KMS-11 (cell line): Measurements from ENCODE around the gene LST1.

Source experiments
- H2AFZ ChIP-seq: fragments of 200-600 bp; sonication (generic); 2 replicates; pipeline ENCODE4 v1.6.1; 2016; ENCODE audit warnings: antibody characterized with exemption, mixed run types, low read depth
- H3K27ac ChIP-seq: fragments of 200-600 bp; sonication (generic); 2 replicates; pipeline ENCODE4 v1.6.1; 2016; ENCODE audit warnings: mild to moderate bottlenecking, mixed run types
- H3K27me3 ChIP-seq: fragments of 200-600 bp; sonication (generic); 2 replicates; pipeline ENCODE4 v1.6.1; 2017; ENCODE audit warnings: mild to moderate bottlenecking, low read depth, mixed run types, moderate library complexity; ENCODE audit not compliant: insufficient read depth
- H3K36me3 ChIP-seq: fragments of 200-600 bp; sonication (generic); 2 replicates; pipeline ENCODE4 v1.6.1; 2017; ENCODE audit warnings: mild to moderate bottlenecking, mixed run types; ENCODE audit not compliant: insufficient read depth
- H3K4me1 ChIP-seq: fragments of 200-600 bp; sonication (generic); 2 replicates; pipeline ENCODE4 v1.6.1; 2016; ENCODE audit warnings: mild to moderate bottlenecking, low read depth, mixed run types; ENCODE audit not compliant: poor library complexity, severe bottlenecking
- H3K4me2 ChIP-seq: fragments of 200-600 bp; sonication (generic); 2 replicates; pipeline ENCODE4 v1.7.0; 2016; ENCODE audit warnings: mild to moderate bottlenecking, mixed run types
- H3K4me3 ChIP-seq: fragments of 200-600 bp; sonication (generic); IDR thresholded peaks from 2 replicates; pipeline ENCODE4 v1.6.1; 2017; ENCODE audit warnings: low read depth, low read length, mixed read lengths; ENCODE audit not compliant: insufficient read depth
- H3K79me2 ChIP-seq: fragments of 200-600 bp; sonication (generic); 2 replicates; pipeline ENCODE4 v1.6.1; 2016; ENCODE audit warnings: low read depth, mixed run types; ENCODE audit not compliant: insufficient read depth
- H3K9ac ChIP-seq: fragments of 200-600 bp; sonication (generic); 2 replicates; pipeline ENCODE4 v1.6.1; 2016; ENCODE audit warnings: mild to moderate bottlenecking, mixed run types
- H4K20me1 ChIP-seq: fragments of 200-600 bp; sonication (generic); 2 replicates; pipeline ENCODE4 v1.6.1; 2016; ENCODE audit warnings: mild to moderate bottlenecking, mixed run types; ENCODE audit not compliant: insufficient read depth
- CTCF ChIP-seq: fragments of 200-600 bp; sonication (generic); conservative IDR thresholded peaks from 2 replicates; pipeline ENCODE4 v1.6.1; 2017; ENCODE audit warnings: low read depth, mild to moderate bottlenecking, antibody characterized with exemption, low read length, moderate library complexity, mixed read lengths

LST1 gene

DNA sequence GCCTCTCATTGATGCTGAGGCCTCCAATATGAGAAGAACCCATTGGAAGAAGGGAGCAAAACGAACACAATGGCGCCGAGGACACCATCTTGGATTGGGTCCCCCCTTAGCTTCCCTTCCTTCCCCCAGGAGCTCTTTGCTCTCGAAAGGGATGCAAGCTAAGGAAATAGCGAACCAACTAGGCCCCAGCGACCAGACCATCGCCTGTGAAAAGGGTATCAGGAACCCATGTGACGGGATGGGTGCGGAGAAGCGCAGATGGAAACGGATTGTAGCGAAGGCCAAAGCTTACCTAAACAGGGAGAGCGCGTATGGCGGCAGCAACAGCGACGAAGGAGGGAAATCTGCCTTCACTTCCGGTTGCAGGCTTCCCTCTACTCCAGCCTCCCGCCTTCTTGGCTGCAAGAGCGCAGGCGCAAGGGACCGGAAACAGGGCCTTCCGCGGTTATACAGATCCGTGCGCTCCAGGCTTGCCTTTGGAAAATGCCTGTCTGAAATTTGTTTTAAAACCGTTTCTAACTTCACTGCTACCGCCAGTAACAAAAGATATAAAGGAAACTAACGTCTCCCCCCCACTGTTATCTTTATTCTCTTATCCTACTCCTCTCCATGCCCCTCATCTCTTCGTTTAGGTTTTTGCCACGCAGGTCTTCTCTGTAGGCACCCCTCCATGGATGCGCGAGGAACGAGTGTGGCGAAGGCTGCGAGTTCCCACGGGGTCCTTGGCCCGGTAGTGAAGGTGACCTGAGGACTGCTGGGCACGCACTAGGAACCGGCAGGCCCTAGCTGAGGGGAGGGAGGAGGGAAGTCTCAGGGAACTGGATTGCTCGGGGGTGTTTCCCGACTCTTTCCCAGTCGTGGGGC lies 44.2 kb upstream of the LST1 start, which contains the start of gene DDX39B:
Gene DDX39B (minus strand): TSS at position 346 of the 864 bp plus-strand sequence. CDS start 1,471 bp downstream, outside the sequence.
- Histone ChIP-seq H3K9ac (peak within 1 kb of the TSS; percentile 95), H2AFZ (peak within 1 kb of the TSS; percentile 80), H3K27ac (peak within 1 kb of the TSS; percentile 94), H3K4me2 (peak within 1 kb of the TSS; percentile 99), H3K36me3 (peaks cover 17% of the 10 kb centered on the region; the same call in 1 of the 2 replicates), H3K27me3 (no peaks in the 10 kb centered on the region), H3K4me3 (no peak within 1 kb of the TSS), H3K79me2 (peaks cover 59% of the 10 kb centered on the region), H3K4me1 (peaks cover 35% of the 10 kb centered on the region), H4K20me1 (peaks cover 24% of the 10 kb centered on the region)
- no peak for TF ChIP-seq CTCF

DNA sequence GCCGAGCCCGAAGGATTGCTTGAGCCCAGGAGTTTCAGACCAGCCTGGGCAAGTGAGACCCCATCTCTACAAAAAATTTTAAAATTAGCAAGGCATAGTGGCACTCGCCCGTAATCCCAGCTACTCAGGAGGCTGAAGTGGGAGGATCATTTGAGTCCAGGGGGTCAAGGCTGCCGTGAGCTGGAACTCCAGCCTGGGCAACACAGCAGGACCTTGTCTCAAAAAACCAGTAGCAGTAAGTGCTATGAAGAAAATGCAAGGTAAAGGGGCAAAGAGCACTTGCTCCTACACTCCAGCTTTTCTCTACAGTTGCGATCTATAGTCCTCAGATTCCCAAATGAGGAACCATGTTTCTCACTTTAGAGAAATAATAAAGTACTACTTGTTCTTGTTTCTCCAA lies 42.4 kb upstream of the LST1 start:
- Histone ChIP-seq H3K79me2 (peaks cover 50% of the 10 kb centered on the region), H3K36me3 (peaks cover 4% of the 10 kb centered on the region; the same call in 1 of the 2 replicates), H3K4me2 (no peak overlapping the region), H4K20me1 (peaks cover 13% of the 10 kb centered on the region), H3K27me3 (no peaks in the 10 kb centered on the region), H2AFZ (no peak overlapping the region), H3K4me3 (no peak overlapping the region), H3K9ac (no peak overlapping the region), H3K27ac (no peak overlapping the region), H3K4me1 (peaks cover 32% of the 10 kb centered on the region)
- no peak for TF ChIP-seq CTCF

- Histone ChIP-seq H3K79me2 (peaks cover 40% of the 10 kb centered on the region), H3K4me2 (no peak overlapping the region)
- TF ChIP-seq CTCF: no peak
Measured at GRCh38 chr6:31544676-31545075, 41.4 kb upstream of the LST1 start.

DNA sequence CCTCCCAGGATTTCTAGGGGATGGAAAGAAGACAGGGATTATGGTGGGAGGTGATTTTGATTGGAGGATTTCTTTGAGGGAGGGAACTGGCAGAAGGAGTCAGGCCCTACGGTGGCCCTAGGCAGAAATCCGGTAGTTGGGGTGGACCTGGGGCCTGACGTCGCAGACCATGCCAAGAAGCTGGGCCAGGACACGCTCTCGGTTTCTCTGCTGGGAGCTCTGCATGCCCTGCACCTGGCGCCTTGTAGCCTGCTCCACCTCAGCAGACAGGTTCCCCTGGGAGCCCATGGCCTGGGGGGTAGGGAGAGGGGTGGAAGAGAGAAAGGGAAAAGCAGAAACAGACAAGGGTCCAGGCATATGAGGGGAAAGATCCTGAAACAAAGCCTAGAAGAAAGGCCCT lies 40.8 kb upstream of the LST1 start:
- H3K4me1 ChIP-seq: peaks cover 23% of the 10 kb centered on the region
- H3K79me2 ChIP-seq: peaks cover 33% of the 10 kb centered on the region
- H3K4me2 ChIP-seq: no peak overlapping the region
- H2AFZ ChIP-seq: no peak overlapping the region
- no peak overlapping the region for H3K9ac ChIP-seq
- no peak overlapping the region for H3K27ac ChIP-seq
- H4K20me1 ChIP-seq: peaks cover 2% of the 10 kb centered on the region; the same call in 1 of the 2 replicates
- H3K27me3 ChIP-seq: no peaks in the 10 kb centered on the region
- no peak overlapping the region for H3K4me3 ChIP-seq
- peaks cover 3% of the 10 kb centered on the region; the same call in 1 of the 2 replicates for H3K36me3 ChIP-seq
- no peak for TF ChIP-seq CTCF

More at GRCh38 chr6:31544676-31545075, 41.4 kb upstream of the LST1 start:
- H3K4me1 ChIP-seq: peaks cover 29% of the 10 kb centered on the region
- H2AFZ ChIP-seq: no peak overlapping the region
- H3K27ac ChIP-seq: no peak overlapping the region
- H3K36me3 ChIP-seq: peaks cover 3% of the 10 kb centered on the region; the same call in 1 of the 2 replicates
- peaks cover 6% of the 10 kb centered on the region; the same call in 1 of the 2 replicates for H4K20me1 ChIP-seq
- H3K4me3 ChIP-seq: no peak overlapping the region
- H3K27me3 ChIP-seq: no peaks in the 10 kb centered on the region
- H3K9ac ChIP-seq: no peak overlapping the region
